LoVo (cell line): ENCODE measurements around the gene AHCYL1.

Source experiments
- DNase-seq: peaks from one replicate; pipeline ENCODE4 v3.0.0-alpha.2; 2016; ENCODE audit warnings: low spot score

The AHCYL1 gene

DNA sequence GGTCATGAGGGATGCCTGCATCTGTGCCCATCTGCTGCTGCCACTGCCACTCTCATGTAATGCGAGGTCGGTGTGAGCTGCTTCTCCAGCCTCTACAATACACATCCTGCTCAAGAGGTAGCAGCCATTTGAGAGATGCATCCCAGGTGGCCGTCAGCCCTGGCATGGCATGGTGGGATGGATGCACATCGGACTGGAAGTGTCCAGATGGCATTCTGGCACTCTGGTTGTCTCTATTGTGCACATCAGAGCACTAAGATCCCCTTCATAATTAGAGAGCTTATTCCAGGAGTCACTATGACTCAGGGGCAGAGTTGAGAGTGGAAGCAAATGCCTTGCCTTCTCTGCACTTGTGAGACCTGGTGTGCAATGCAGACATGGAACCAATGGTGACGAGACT is 53.7 kb downstream of the AHCYL1 start:
- DNase-seq = no peak

GRCh38 chr1:110039641-110040040 is 55.1 kb downstream of the AHCYL1 start:
- DNase-seq = no peak

DNA sequence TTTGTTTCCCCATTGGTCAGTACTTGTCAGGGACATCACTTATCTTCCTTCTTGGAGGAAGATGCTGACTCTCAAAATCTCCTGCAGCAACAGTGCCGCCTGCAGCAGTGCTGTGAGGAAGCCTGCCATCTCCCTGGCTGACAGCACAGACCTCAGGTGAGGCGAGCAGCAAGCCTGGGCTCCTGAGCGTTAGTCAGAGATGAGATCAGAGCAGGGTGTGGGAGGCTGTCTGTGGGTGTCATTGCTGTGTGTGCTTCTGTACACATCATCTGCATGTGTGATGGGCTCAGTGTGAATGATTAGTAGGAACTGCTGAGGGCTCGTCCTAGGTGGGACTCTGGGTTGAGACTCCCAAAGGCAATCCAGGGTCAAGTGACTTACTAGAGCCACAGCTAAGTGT is 56.0 kb downstream of the AHCYL1 start:
- DNase-seq = no peak

- no peak for DNase-seq
Measured at GRCh38 chr1:110043016-110043415, 58.5 kb downstream of the AHCYL1 start.

- no peak for DNase-seq
Measured at GRCh38 chr1:110047463-110047862, 62.9 kb downstream of the AHCYL1 start.

DNA sequence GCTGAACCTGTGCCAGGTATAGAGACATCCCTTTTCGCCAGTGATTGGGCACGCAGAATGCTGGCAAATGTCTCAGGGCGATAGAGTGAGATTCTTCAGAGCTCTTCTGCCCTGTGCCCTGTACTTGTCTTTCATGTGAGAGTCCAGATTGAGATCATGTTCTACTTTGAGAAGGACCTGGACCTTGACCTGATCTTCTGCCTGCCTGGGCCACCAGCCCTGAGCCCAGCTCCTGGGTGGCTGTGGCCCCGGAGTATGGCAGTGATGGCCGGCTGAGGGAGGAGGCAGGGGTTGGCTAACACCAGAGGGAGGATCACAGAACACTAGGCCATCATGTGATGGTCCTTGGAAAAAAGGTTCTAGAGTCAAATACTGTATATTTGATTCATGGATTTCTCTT is 63.7 kb downstream of the AHCYL1 start:
- DNase-seq = no peak

DNA sequence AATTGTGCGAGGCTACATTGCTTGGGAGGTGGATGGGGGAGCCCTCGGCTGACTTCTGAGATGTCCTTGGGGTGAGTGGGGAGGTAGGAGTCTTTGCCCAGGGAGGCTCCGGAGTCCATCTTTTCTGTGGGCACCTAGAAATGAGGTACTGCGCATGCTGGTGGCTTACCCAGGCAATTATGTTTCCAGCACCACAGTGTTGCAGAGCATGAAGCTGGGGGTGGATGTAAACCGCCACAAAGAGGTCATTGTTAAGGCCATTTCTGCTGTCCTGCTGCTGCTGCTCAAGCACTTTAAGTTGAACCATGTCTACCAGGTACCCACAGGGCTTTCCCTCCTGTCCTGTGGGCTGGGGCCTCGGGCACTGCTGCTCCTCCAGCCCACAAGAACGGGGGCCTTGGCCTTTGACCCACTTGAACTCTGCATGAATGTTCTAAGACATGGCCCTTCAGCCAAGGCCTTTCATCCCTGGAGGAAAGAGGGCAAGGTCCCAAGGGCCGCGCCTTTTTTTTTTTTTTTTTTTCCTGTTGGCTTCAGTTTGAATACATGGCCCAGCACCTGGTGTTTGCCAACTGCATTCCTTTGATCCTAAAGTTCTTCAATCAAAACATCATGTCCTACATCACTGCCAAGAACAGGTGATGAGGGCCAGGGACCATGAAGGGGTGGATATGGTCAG is 64.5 kb downstream of the AHCYL1 start:
- peak; percentile 38 for DNase-seq

DNA sequence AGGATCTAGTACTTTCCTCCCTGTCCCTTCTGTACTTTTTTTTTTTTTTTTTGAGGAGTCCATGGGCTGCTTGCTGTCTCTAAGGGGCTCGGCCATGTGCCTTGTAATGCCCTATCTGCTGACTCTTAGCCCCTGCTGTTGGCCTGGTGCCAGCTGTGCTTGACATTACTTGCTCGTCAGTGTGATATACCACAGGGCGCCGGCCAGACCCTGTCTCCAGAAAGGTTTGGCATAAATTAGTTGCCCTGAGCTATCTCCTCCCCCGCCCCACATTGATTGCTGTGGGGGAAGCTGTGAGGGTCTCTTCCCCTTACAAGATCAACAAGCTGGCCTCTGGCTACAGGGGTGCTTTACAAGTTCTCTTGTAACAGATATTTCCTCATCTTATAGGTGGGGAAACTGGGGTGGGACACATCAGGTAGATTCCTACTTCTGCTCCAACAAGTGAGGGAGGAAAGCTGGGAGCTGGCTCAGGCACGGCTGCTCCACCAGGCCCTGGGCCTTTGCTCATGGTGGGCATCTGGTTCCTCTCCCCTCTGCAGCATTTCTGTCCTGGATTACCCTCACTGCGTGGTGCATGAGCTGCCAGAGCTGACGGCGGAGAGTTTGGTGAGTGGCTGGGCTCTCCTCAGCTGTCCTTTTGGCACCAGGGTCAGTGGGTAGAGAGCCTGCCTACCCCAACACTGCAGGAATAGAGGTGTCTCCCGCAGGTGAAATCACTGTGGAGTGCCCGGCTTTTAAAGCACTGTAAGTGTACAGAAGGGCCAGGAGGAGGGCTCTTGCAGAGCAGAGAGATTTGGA is 65.4 kb downstream of the AHCYL1 start:
- no peak for DNase-seq

- no peak for DNase-seq
Measured at GRCh38 chr1:110050602-110051261, 66.2 kb downstream of the AHCYL1 start.

- no peak for DNase-seq
Measured at GRCh38 chr1:110051262-110051648, 66.7 kb downstream of the AHCYL1 start.

DNA sequence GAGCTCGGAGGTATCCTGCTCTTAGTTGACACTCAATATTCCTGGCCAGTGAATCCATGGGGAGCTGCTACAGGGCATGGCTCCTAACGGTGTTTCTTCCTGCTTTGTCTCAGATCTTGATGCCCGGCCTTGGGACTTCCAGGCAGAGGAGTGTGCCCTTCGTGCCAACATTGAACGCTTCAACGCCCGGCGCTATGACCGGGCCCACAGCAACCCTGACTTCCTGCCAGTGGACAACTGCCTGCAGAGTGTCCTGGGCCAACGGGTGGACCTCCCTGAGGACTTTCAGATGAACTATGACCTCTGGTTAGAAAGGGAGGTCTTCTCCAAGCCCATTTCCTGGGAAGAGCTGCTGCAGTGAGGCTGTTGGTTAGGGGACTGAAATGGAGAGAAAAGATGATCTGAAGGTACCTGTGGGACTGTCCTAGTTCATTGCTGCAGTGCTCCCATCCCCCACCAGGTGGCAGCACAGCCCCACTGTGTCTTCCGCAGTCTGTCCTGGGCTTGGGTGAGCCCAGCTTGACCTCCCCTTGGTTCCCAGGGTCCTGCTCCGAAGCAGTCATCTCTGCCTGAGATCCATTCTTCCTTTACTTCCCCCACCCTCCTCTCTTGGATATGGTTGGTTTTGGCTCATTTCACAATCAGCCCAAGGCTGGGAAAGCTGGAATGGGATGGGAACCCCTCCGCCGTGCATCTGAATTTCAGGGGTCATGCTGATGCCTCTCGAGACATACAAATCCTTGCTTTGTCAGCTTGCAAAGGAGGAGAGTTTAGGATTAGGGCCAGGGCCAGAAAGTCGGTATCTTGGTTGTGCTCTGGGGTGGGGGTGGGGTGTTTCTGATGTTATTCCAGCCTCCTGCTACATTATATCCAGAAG is 69.2 kb downstream of the AHCYL1 start:
- DNase-seq = peak; percentile 22

- DNase-seq = no peak
Measured at GRCh38 chr1:110055493-110056284, 71.1 kb downstream of the AHCYL1 start.

- no peak for DNase-seq
Measured at GRCh38 chr1:110056285-110056683, 71.7 kb downstream of the AHCYL1 start.

GRCh38 chr1:110056776-110057175 is 72.2 kb downstream of the AHCYL1 start:
- no peak for DNase-seq

DNA sequence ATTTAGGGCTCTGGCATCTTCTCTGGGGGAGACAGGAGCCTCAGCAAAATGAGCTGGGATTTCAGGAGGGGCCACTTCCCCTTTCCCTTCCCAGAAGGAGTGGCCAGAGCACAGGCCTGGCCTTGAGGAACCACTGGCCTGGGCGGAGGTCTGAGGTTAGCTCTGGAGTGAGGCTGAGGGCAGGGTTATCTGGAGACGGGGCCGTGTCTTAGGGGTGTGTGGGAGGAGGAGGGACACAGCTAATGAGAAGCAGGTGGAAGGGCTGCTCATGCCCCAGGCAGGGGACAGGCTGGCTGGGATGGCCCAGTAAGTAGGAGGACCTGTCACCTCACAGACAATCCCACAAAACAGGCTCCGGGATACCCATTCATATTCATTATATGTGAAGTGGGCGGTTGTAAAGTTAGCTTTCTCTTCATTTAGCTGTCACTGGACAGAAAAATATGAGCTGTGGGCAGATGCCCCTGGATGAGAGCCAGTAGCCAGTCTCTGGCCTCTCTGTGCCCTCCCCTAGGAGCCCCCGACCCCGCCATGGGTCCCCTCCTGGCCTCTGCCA is 73.5 kb downstream of the AHCYL1 start:
- no peak for DNase-seq

DNA sequence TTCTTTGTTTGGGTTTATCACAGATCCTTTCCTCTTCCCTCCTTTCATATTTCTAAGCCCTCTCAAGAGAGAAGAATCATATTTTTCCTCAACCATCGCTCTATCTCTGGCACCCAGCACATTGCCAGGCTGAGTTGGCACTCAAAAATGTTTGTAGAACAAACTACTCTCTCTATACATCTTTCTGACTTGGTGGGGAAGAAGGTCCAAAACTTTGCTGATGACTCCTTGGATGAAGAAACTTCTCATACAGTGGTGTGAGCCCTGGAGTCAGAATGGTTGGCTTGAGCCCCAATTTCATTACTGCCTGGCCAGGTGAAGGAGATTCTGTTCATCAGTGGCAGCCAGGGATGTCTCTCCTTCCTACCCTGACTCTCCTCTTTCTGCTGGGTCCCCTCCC is 74.0 kb downstream of the AHCYL1 start:
- no peak for DNase-seq

GRCh38 chr1:110059133-110059863 is 74.7 kb downstream of the AHCYL1 start:
- DNase-seq = no peak

- peak; percentile 31 for DNase-seq
Measured at GRCh38 chr1:110060034-110060661, 75.6 kb downstream of the AHCYL1 start.

DNA sequence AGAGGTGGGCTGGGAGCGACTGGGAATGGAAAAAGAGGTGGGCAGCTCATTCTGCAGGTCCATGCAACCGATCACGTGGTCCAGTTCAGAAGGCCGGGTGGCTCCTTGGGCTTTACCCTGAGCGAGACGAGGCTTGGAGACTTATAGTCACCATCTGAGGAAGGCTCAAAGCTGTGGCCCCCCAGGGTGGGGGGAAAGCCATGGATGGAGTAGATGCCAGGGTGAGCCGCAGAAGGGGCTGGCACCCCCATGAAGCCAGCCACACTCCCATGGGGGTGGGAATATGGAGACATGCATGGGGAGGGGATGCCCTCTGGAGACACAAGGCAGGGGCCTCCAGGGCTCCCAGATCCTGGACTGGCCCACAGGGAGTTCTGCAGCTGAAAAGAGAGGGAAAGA is 76.1 kb downstream of the AHCYL1 start:
- no peak for DNase-seq

GRCh38 chr1:110061341-110061740 is 76.8 kb downstream of the AHCYL1 start:
- no peak for DNase-seq
